DMS 273 (cell line): ENCODE results near the gene LRRC74A.

Experiments
- DNase-seq: peaks from one replicate; lab custom pipeline; 2025; ENCODE audit not compliant: unreplicated experiment; lab: John Stamatoyannopoulos, UW

The LRRC74A gene

DNA sequence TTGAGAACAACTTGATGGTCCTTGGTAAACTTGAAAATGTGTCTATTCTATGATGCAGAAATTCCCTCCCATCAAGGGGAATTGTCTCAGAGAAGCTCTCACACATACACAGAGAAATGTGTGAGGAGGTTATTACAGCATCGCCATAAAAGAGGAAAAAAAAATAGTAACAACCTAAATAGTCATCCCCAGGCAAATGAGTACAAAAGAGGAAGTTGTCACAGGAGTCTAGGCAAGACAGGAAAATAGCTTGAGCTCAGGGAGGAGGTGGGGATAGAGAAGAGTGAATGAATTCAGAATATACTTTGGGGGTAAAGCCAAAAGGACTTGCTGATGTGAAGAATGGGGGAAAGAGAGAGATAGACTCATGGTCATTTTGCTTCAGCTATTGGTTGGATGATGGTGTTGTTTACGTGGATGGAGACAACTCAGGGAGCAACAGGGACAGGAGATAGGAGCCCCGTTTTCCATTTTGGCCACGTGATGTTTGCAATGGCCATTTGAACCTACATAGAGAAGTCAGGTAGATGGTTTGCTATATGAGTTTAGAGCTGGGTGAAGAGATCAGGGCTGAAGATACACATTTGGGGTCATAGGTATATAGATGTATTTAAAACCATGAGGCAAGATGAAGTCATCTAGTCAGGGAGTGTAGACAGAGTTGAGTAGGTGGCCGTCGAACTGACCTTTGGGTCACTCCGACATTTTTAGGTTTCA, 20.3 kb downstream of the LRRC74A start:
- no peak for DNase-seq

- DNase-seq, result peak; percentile 42
Observed at GRCh38 chr14:76848879-76849278, 22.7 kb downstream of the LRRC74A start.

- no peak for DNase-seq
Observed at GRCh38 chr14:76855066-76855465, 28.9 kb downstream of the LRRC74A start.

- DNase-seq, result no peak
Observed at GRCh38 chr14:76856769-76857168, 30.6 kb downstream of the LRRC74A start.

DNA sequence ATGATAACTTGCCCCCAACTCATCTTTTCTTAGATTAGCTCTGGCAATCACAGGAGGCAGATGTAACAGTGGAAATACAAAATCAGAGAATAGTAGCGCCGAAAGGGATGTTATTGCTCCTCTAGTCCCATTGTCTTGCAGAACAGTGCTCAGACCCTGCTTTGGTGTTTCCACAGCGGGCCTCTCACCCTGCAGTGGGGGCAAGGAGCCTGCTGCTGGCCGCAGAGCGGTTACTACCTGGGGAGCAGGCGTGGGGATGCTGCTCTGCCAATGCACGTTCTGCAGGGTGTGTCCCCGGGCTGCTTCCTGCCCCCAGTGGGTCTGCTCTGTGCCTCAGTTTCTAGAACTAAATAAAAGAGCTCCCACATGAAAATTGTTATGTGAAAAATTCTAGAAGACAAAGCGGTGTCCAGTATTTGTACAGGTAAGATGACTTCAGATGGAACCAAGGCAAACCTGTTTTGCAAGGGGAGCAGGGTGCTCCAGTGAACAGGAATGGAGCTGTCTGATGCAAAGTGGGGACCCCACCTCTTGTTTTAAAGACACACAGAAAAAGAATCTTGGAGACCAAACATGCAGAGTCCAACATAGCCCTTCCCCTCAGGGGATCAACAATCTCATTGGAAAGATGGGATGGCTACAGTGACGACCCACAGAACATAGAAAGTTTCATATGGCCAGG, 35.5 kb downstream of the LRRC74A start:
- DNase-seq, result no peak

DNA sequence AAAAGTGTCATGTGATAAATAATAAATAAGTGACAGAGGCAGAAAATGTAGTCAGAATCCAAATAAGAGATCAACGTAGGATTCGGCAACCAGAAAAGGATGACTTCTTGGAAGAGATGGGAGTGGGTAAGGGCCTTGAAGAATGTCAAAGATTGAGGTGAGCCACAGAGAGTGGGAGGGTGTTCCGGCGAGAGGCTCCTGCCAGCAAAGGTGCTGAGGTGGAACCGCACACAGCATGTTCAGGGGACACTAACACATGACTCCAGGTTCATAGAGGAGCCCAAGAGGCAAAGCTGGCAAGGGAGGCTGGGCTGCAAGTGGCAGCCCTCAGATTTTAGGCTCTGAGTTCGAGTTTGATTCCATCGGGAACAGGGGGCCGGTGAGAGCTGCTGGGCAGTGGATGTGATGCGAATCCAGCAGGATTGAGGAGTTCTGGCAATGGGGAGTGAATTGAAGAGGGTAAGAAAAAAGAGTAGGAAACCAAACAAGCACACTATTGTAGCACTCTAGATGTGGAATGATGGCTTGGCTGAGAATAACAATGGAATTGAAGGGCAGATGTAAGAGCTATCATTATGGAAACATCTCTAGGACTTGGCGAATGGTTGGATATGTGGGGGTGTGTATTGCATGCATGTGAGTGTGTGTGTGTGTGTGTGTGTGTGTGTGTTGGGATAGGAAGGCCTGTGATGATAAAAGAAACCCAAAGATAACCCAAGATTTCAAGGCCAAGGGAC, 36.5 kb downstream of the LRRC74A start:
- DNase-seq, result no peak

GRCh38 chr14:76863724-76864407, 37.7 kb downstream of the LRRC74A start:
- DNase-seq, result no peak

DNA sequence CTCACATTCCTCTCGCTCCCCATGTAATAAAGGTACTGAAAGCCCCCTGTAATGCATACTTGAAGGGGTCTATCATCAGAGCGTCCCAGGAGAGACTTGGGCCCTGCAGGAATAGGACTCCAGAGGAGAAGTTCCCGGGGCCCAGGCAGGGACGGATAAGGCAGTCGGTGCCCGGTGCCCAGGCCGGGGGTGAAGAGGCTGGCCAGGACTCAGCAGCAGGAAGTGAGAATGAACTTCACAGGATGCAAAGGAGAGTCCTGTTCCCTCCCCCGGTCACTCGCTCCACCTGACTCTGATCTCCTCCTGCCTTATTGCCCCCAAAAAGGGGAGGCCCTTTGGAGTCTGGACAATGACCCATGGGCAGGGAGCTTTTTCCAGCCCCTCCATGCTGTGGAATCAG, 40.2 kb downstream of the LRRC74A start:
- DNase-seq, result no peak

GRCh38 chr14:76867516-76868453, 41.6 kb downstream of the LRRC74A start:
- DNase-seq, result peak; percentile 29

- no peak for DNase-seq
Observed at GRCh38 chr14:76868454-76869170, 42.4 kb downstream of the LRRC74A start.

- peak; percentile 39 for DNase-seq
Observed at GRCh38 chr14:76870166-76870565, 44.0 kb downstream of the LRRC74A start.

- peak; percentile 82 for DNase-seq
Observed at GRCh38 chr14:76872796-76873432, 46.7 kb downstream of the LRRC74A start.

DNA sequence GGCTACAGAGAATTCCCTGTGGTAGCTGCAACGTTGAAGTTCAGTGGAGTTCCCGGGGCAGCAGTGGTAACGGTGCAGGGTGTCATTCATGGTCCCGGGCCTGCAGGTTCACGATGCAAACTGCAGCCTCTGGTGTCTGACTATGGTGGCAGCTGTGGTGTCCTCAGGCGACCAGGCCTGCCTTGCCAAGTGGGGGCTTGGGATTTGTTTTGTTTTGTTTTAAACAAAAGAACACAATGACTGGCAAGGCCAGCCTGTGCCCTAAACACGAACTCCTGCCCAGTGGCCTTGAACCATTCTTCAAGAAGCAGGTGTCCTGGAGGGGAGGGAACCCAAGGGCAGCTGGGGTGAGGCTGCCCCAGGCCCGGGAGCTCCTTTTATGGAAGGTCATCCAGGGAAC, 48.5 kb downstream of the LRRC74A start:
- DNase-seq, result no peak

DNA sequence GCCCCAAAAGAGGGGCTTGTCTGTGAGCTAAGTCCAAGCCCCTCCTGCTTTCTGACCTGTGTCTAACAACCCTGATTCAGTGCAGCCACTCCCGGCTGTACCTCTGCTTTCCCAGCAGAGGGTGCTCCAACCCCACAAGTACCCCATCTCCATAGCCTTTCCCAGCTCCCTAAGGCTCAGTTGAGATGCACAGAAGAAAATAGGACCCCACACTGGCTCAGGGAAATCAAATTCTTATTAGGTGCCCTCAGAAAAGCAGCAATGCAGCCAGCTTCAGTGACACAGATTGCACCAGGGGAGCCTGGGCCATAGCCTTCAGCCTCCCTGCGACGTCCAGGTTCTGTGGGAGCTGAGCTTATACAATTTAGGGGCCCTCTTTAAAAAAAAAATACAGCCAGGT, 49.9 kb downstream of the LRRC74A start:
- DNase-seq, result peak; percentile 90

DNA sequence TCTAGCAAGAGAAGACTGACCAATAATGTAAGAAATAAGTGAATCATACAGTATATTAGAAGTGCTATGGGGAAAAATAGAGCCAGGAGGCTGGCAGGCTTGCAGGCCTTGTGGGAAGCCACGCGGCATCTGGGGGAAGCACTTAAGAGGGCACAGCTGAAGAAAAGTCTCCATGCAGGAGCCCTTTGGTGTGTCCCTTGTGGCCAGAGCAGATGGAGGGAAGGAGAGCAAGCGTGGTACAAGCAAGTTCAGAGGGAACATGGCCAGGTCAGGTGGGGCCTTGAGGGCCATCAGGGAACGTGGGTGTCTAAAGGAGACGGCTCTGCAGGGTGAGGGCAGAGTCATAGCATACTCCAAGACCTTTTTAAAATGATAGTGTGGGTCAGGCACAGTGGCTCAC, 51.7 kb downstream of the LRRC74A start:
- peak; percentile 65 for DNase-seq

DNA sequence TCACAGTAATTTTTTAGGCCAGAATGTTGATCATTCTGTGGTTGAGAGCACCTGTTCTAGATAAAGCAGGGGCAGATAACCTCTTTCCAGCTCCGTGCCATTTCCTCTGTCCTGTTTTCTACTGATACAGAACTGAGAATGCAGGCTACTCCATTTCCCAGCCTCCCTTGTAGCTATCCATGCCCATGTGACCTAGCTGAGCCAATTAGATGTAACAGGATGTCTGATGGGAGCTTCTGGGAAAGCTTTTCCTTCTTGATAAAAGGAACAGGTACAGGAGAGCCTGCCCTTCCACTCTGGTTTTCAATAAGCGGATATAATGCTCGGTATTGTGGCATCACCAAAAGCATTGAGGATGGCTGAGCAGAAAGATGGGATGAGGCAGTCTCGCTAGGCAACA, 54.2 kb downstream of the LRRC74A start:
- no peak for DNase-seq

- no peak for DNase-seq
Observed at GRCh38 chr14:76881348-76881747, 55.1 kb downstream of the LRRC74A start.

DNA sequence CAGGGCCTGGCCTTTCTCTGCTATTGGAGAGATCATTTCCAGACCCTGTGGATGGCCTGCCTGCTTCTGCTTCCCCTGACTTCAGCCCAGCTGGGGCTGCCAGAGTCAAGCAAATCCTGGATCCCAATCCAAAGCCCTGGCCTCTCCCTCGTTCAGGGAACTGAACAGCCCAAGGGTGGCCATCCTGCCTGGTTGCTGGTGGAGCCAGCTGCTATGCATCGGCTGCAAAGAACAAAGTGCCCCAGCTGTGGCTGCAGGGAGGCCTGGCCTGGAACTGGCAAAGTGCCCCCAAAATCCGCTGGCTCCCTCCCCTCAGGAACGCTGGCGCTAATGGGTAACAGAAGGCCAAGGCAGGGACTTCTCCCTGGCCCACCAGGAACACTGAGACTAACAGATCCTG, 56.4 kb downstream of the LRRC74A start:
- DNase-seq, result peak; percentile 55

DNA sequence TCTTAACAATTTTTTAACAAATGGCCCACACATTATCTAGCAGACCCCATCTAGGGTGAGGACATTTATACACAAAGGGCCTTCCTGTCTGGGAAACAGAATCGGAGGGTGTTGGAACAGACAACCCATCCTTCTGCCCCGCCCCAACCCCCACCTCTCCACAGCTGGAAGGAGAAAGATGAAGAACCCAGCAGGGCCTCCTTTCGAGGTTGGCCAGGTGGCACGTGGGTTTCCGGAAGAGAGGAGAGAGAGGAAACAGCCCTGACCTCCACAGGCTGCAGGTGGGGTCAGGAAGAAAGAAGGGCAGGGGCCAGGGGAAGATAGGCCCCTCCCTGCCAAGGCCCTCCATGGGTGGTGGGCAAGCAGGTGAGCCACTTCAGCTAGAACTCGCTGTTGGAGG, 57.2 kb downstream of the LRRC74A start:
- DNase-seq, result no peak
